BJ (cell line): Measurements from ENCODE around the gene ERCC8. TPM values are rescaled to one million over a fixed set of nuclear protein-coding genes. Genes with fewer than 3 reads are reported as not detected.

Source experiments
- CTCF ChIA-PET: fragments of 350-600 bp; formaldehyde crosslinking; extraction: SDS; loops from one replicate; lab custom pipeline; 2021; ENCODE audit warnings: antibody characterized with exemption, inconsistent platforms; lab: Yijun Ruan, JAX
- POLR2A ChIA-PET: fragments of 300-600 bp; sonication (Branson Sonifier 250); formaldehyde crosslinking; extraction: SDS; loops from one replicate; lab custom pipeline; 2021; ENCODE audit warnings: antibody characterized with exemption; lab: Charles Lee
- DNase-seq: peaks from one replicate; pipeline ENCODE4 v3.0.0-alpha.2; 2011; ENCODE audit warnings: low read depth
- H3K27me3 ChIP-seq: 2 replicates; pipeline ENCODE4 v1.6.0; 2011; ENCODE audit warnings: low read length; ENCODE audit not compliant: control insufficient read depth, insufficient read depth
- H3K36me3 ChIP-seq: 2 replicates; pipeline ENCODE4 v1.5.1; 2011; ENCODE audit warnings: low read length; ENCODE audit not compliant: control insufficient read depth, insufficient read depth
- H3K4me3 ChIP-seq: 2 replicates; pipeline ENCODE4 v1.5.1; 2011; ENCODE audit warnings: low read depth, mild to moderate bottlenecking, control low read depth, low read length
- CTCF ChIP-seq: IDR thresholded peaks from 2 replicates; pipeline ENCODE4 v1.5.1; 2011; ENCODE audit warnings: low read depth, mild to moderate bottlenecking, control low read depth, inconsistent platforms, low read length, moderate library complexity; ENCODE audit not compliant: insufficient read depth
- polyA plus RNA-seq: library from polyadenylated mRNA; depleted of rRNA; stranded (reverse); fragments of >200 nt; gene quantifications from 2 replicates; pipeline ENCODE4 v1.2.3, GENCODE V29; 2011

The ERCC8 gene
- polyA plus RNA-seq, 1 experiment, result 10.1 TPM

DNA sequence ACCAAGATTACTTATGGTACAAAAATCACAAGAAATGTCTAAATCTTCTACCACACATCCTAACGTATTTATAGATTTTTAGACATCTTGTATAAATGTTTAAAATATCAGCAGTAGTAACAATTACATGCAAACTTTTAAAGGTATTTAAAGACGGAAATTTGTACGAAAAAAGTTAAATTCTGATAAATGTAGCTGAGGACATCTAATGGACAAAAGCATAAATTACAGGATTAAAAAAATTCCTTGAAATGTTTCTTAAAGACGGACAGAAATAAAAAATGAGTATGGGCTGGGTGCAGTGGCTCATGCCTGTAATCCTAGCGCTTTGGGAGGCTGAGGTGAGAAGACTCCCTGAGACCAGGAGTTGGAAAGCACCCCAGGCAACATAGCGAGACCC, 15.8 kb downstream of the ERCC8 start:
- TF ChIP-seq CTCF, result peak; percentile 23
- CTCF ChIA-PET, result interaction anchor here (0.6 to 2.8 kb wide), 4 partner anchors 11 to 586 kb away, joined by 3 to 10 read pairs (median 4); no protein-coding TSS in a partner anchor
- POLR2A ChIA-PET, result no interaction called here
- no peak for DNase-seq
- no peaks in the 10 kb centered on the region for H3K27me3 ChIP-seq
- H3K4me3 ChIP-seq, result no peak overlapping the region
- H3K36me3 ChIP-seq, result no peaks in the 10 kb centered on the region

DNA sequence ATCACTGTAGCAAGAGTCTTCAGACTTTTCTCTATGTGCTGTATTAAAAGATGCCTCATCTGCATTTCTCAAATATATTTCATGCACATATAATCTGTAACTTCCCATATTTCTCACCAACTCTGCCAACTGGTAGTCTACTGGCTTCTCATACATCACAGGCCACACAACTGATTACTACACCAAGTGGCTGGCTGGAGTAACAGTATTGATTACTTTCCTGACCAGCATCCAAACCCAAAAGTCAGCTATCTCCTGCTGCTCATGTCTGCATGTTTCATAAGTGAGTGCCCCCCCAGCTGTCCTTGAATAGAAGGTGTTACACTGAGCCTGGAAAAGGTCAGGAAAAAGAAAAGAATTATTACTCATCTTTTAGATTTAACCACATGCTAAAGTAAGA, 17.4 kb downstream of the ERCC8 start:
- CTCF ChIA-PET, result interaction anchor here (2.8 kb wide), 1 partner anchor 250 kb away, joined by 10 read pairs; no protein-coding TSS in a partner anchor
- Histone ChIP-seq H3K36me3 (no peaks in the 10 kb centered on the region), H3K27me3 (no peaks in the 10 kb centered on the region), H3K4me3 (no peak overlapping the region)
- DNase-seq, result no peak
- POLR2A ChIA-PET, result no interaction called here
- TF ChIP-seq CTCF, result no peak

DNA sequence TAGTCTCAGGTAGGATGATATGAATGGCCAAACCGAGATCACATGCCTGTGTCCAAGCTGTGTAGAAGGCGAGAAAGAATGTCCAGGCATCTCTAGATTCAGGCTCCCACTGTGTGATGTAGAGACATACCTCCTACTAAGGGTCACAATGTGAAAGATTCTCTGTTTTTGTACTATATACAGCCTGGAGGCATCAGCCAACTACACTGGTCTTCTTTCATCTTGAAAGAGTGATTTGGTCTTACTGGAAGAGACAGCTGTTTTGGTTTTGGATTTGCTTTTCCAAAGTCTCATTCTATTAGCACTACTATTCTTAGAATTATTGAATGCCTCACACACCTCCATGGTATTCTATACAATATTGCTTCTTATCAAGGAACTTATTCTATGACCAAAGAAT, 26.4 kb downstream of the ERCC8 start:
- H3K36me3 ChIP-seq, result peaks cover 1% of the 10 kb centered on the region; the same call in 1 of the 2 replicates
- no peaks in the 10 kb centered on the region for H3K27me3 ChIP-seq
- no peak for TF ChIP-seq CTCF
- ChIA-PET POLR2A (no interaction called here), CTCF (interaction anchor here (1.0 to 1.6 kb wide), 2 partner anchors 12 to 136 kb away, joined by 3 to 5 read pairs; no protein-coding TSS in a partner anchor)
- no peak for DNase-seq
- no peak overlapping the region for H3K4me3 ChIP-seq

DNA sequence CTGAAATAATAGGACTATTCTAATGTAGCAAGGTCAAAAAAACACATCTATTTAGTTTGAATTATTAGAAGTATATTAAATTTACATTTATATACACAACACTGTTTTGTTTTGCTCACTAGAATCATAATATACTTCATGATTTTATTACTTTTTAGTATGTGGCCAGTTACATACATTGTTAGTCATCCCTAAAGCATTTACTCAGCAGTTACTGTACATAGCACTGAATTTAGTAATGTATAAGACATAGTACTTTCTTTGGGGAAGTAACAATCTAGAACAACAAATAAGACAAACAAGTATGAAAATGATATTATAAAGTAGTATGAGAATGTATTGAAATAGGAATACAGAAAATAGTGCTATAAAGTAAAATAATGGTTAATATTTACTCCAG, 28.2 kb downstream of the ERCC8 start:
- no peak for DNase-seq
- CTCF ChIA-PET, result interaction anchor here (0.6 kb wide), 1 partner anchor 240 kb away, joined by 3 read pairs; no protein-coding TSS in a partner anchor

GRCh38 chr5:60903356-60903755, 41.5 kb downstream of the ERCC8 start:
- TF ChIP-seq CTCF, result no peak
- H3K27me3 ChIP-seq, result no peaks in the 10 kb centered on the region
- no peak overlapping the region for H3K4me3 ChIP-seq
- CTCF ChIA-PET, result no interaction called here
- H3K36me3 ChIP-seq, result no peaks in the 10 kb centered on the region
- POLR2A ChIA-PET, result no interaction called here
- DNase-seq, result no peak

More for the DNA sequence above, 28.2 kb downstream of the ERCC8 start:
- Histone ChIP-seq H3K4me3 (no peak overlapping the region), H3K27me3 (no peaks in the 10 kb centered on the region), H3K36me3 (peaks cover 1% of the 10 kb centered on the region; the same call in 1 of the 2 replicates)
- POLR2A ChIA-PET, result no interaction called here
- TF ChIP-seq CTCF, result no peak
